A549 (cell line): Measurements from ENCODE around the gene FGF2. TPM values are rescaled to one million over a fixed set of nuclear protein-coding genes. Genes with fewer than 3 reads are reported as not detected.
A peak's percentile ranks its signal among the peaks of the same experiment; 100 is the strongest.

ENCODE experiments used
- ATAC-seq, 2 experiments: fragments of 200-7000 bp in 1 of 2; fragments of >200 bp in 1 of 2; cut with Nextera tagmentation in 1 of 2; cut with Tn5 transposase in 1 of 2; 3 replicates each; pipeline versions ENCODE4 v1.8.0 to v1.9.1; 2018 to 2020; ENCODE audit warnings: mild to moderate bottlenecking in 1 of 2, moderate library complexity in 1 of 2
- CTCF ChIA-PET: fragments of 300-600 bp; sonication (Branson Sonifier 250); formaldehyde crosslinking; extraction: SDS; loops from one replicate; lab custom pipeline; 2021; ENCODE audit warnings: antibody characterized with exemption, inconsistent platforms; lab: Yijun Ruan, JAX
- POLR2A ChIA-PET: fragments of 350-600 bp; formaldehyde crosslinking; extraction: SDS; loops from one replicate; lab custom pipeline; 2021; ENCODE audit warnings: antibody characterized with exemption, inconsistent platforms; lab: Yijun Ruan, JAX
- DNase-seq, 2 experiments: peaks; one replicate each; pipeline versions ENCODE4 v3.0.0 to v3.0.0-alpha.2; 2011 to 2016; ENCODE audit warnings: low read depth in 1 of 2, low spot score in 1 of 2
- FAIRE-seq: peaks from 2 replicates; lab custom pipeline; 2011; peaks lifted over from hg19 to GRCh38; lab: Jason Lieb, UNC
- H3K27ac ChIP-seq, 2 experiments: fragments of >200 bp; sonication (Bioruptor Twin); formaldehyde crosslinking; 3 replicates each; pipeline ENCODE4 v1.5.1; 2016 to 2017
- H3K4me1 ChIP-seq: fragments of >200 bp; sonication (Bioruptor Twin); formaldehyde crosslinking; 3 replicates; pipeline ENCODE4 v1.6.1; 2016
- H3K4me2 ChIP-seq: fragments of >200 bp; sonication (Bioruptor Twin); formaldehyde crosslinking; 3 replicates; pipeline ENCODE4 v1.6.1; 2016
- H3K4me3 ChIP-seq: fragments of >200 bp; sonication (Bioruptor Twin); formaldehyde crosslinking; 3 replicates; pipeline ENCODE4 v1.5.1; 2016
- H3K9me3 ChIP-seq: fragments of >200 bp; sonication (Bioruptor Twin); formaldehyde crosslinking; 3 replicates; pipeline ENCODE4 v1.6.1; 2016
- CBX2 ChIP-seq: fragments of 200-600 bp; sonication (generic); IDR thresholded peaks from 2 replicates; pipeline ENCODE4 v1.6.1; 2016; ENCODE audit warnings: low read depth, mild to moderate bottlenecking, borderline replicate concordance
- CEBPB ChIP-seq, 2 experiments: fragments of >200 bp in 1 of 2; sonication (Bioruptor Twin) in 1 of 2; formaldehyde crosslinking in 1 of 2; IDR thresholded peaks; 2 replicates each; pipeline ENCODE4 v1.6.1; 2012 to 2016
- EP300 ChIP-seq, 2 experiments: fragments of >200 bp; sonication (Bioruptor Twin); formaldehyde crosslinking; IDR thresholded peaks; 2 replicates in 1 of 2; 3 replicates in 1 of 2; pipeline ENCODE4 v1.6.1; 2016 to 2017
- ESRRA ChIP-seq: fragments of 150-350 bp; IDR thresholded peaks from 2 replicates; pipeline ENCODE4 v1.6.1; 2014; ENCODE audit warnings: mild to moderate bottlenecking, low read length, borderline replicate concordance
- FOSL2 ChIP-seq, 2 experiments: fragments of 450-650 bp in 1 of 2; fragments of >200 bp in 1 of 2; sonication (Bioruptor Twin) in 1 of 2; formaldehyde crosslinking; IDR thresholded peaks; 2 replicates each; pipeline versions ENCODE4 v1.5.0 to v1.6.1; 2016 to 2020; ENCODE audit warnings: mild to moderate bottlenecking in 1 of 2, moderate library complexity in 1 of 2
- GATA3 ChIP-seq: IDR thresholded peaks from 2 replicates; pipeline ENCODE4 v1.6.1; 2012; ENCODE audit warnings: borderline replicate concordance
- HDAC2 ChIP-seq: fragments of 200-600 bp; sonication (generic); IDR thresholded peaks from 2 replicates; pipeline ENCODE4 v1.6.1; 2016
- HOXB13 ChIP-seq: fragments of 250-450 bp; sonication (Bioruptor Pico); IDR thresholded peaks from 2 replicates; pipeline ENCODE4 v1.5.0; 2020; ENCODE audit warnings: low read depth, mild to moderate bottlenecking, moderate library complexity
- JUN ChIP-seq, 2 experiments: fragments of >200 bp; sonication (Bioruptor Twin); formaldehyde crosslinking; IDR thresholded peaks; 2 replicates in 1 of 2; 3 replicates in 1 of 2; pipeline ENCODE4 v1.6.1; 2016 to 2017
- JUNB ChIP-seq: fragments of >200 bp; sonication (Bioruptor Twin); formaldehyde crosslinking; IDR thresholded peaks from 2 replicates; pipeline ENCODE4 v1.6.1; 2016
- KDM5A ChIP-seq: fragments of 200-600 bp; sonication (generic); IDR thresholded peaks from 2 replicates; pipeline ENCODE4 v1.6.1; 2016; ENCODE audit warnings: antibody characterized with exemption, mild to moderate bottlenecking
- MAZ ChIP-seq: fragments of 150-350 bp; IDR thresholded peaks from 2 replicates; pipeline ENCODE4 v1.6.1; 2014; ENCODE audit warnings: antibody characterized with exemption, low read depth, low read length, borderline replicate concordance
- MYC ChIP-seq: IDR thresholded peaks from 2 replicates; pipeline ENCODE4 v1.6.1; 2012; ENCODE audit warnings: mild to moderate bottlenecking, inconsistent platforms, low read length, improper control_type of control experiment, borderline replicate concordance
- PBX3 ChIP-seq: IDR thresholded peaks from 2 replicates; pipeline ENCODE4 v1.6.1; 2012
- RARB ChIP-seq: fragments of 250-450 bp; sonication (Bioruptor Pico); IDR thresholded peaks from 2 replicates; pipeline ENCODE4 v1.8.0; 2021; ENCODE audit warnings: mild to moderate bottlenecking, moderate library complexity
- REST ChIP-seq: fragments of 200-600 bp; sonication (generic); IDR thresholded peaks from 2 replicates; pipeline ENCODE4 v1.6.1; 2016; ENCODE audit warnings: antibody characterized with exemption, mild to moderate bottlenecking, moderate library complexity
- SMC3 ChIP-seq: fragments of >200 bp; sonication (Bioruptor Twin); formaldehyde crosslinking; IDR thresholded peaks from 3 replicates; pipeline ENCODE4 v1.6.1; 2018; ENCODE audit warnings: inconsistent platforms
- TP53 ChIP-seq: fragments of 250-450 bp; sonication (Bioruptor Pico); IDR thresholded peaks from 2 replicates; pipeline ENCODE4 v1.5.0; 2021; ENCODE audit warnings: mild to moderate bottlenecking, moderate library complexity
- ZC3H11A ChIP-seq: fragments of 450-650 bp; IDR thresholded peaks from 2 replicates; pipeline ENCODE4 v1.6.1; 2014; ENCODE audit warnings: antibody characterized with exemption, mild to moderate bottlenecking
- ZNF302 ChIP-seq: fragments of 250-450 bp; sonication (Bioruptor Pico); IDR thresholded peaks from 2 replicates; pipeline ENCODE4 v1.9.0; 2021; ENCODE audit warnings: inconsistent platforms, mild to moderate bottlenecking, moderate library complexity
- ZSCAN20 ChIP-seq: fragments of 250-450 bp; sonication (Bioruptor Pico); IDR thresholded peaks from 2 replicates; pipeline ENCODE4 v1.8.0; 2022; ENCODE audit warnings: mild to moderate bottlenecking, moderate library complexity
- WGBS: methylation state at CpG from one replicate; pipeline ENCODE4 v1.1.6; 2017; ENCODE audit errors: missing lambda C conversion rate; 5-methylcytosine and 5-hydroxymethylcytosine counted together
- polyA plus RNA-seq, 4 experiments: library from polyadenylated mRNA; depleted of rRNA in 3 of 4; stranded (reverse); fragments of >200 nt; fragmentation: RNase III in 1 of 4; extraction: RNeasy Plus Mini Kit Qiagen cat#74134 plus additional on column Dnase treatment in 1 of 4; gene quantifications; 2 replicates in 3 of 4; 3 replicates in 1 of 4; pipeline ENCODE4 v1.2.3, GENCODE V29; 2011 to 2017
- TF ChIP-seq, protein P1 (sequence below): fragments of >200 bp; sonication (Bioruptor Twin); formaldehyde crosslinking; IDR thresholded peaks from 2 replicates; pipeline ENCODE4 v1.6.1; 2016

FGF2 gene
- polyA plus RNA-seq, 2 of the 4 experiments (the other 2 are of a cell fraction): 35.1 to 45.2 TPM

- no peak for TF ChIP-seq REST
- TF ChIP-seq GATA3: no peak
- no peak for TF ChIP-seq ZC3H11A
- TF ChIP-seq CBX2: no peak
- no peak for TF ChIP-seq KDM5A
- TF ChIP-seq FOSL2 (IDR thresholded peaks at IDR 0.05): no peak
- no peak for TF ChIP-seq FOSL2 (CRISPR knock-in tag; IDR thresholded peaks at IDR 0.05)
- TF ChIP-seq MYC: no peak
- no peak for TF ChIP-seq PBX3
- no peak for TF ChIP-seq RARB (CRISPR knock-in tag)
- no peak for TF ChIP-seq HDAC2
Measured at GRCh38 chr4:122833999-122834398, 7.4 kb downstream of the FGF2 start (continued).

DNA sequence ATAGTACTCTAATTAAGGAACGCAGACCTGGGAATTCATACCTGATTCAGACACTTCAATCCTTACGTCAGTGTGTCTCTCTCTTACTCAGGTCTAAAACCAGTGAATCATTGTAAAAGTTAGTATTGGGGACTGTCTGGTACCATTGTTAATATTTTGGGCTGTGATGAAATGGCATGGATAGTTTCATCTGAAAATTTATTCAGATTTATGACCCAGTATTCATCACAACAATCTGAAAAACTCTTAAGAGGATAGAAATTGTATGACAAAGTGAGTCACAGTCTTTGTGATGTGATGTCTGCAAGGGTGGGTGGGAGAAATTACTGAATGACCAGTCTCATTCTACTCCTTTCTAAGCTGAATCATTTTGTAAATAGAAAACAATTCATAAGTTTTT is 10.3 kb downstream of the FGF2 start:
- peaks cover 99% of the 10 kb centered on the region for H3K4me1 ChIP-seq
- H3K4me2 ChIP-seq: peak overlapping the region; percentile 89
- DNase-seq (peak in 1 of 2 experiments; percentile 61), ATAC-seq (peak; percentile 76 to 79; a peak in 5 of 6 replicates), FAIRE-seq (no peak)
- TF ChIP-seq, protein P1, sequence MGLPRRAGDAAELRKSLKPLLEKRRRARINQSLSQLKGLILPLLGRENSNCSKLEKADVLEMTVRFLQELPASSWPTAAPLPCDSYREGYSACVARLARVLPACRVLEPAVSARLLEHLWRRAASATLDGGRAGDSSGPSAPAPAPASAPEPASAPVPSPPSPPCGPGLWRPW: no peak
- TF ChIP-seq ZSCAN20 (CRISPR knock-in tag) (no peak), ESRRA (no peak), JUNB (peak; percentile 60), MAZ (no peak), TP53 (CRISPR knock-in tag) (no peak), JUN (IDR thresholded peaks at IDR 0.05) (0 out of 5 replicates have a peak, but pooled peaks of 1 of the 2 experiments have one; percentile 41), GATA3 (peak; percentile 32; the same call in 1 of the 2 replicates), EP300 (IDR thresholded peaks at IDR 0.05) (0 out of 5 replicates have a peak, but pooled peaks of 1 of the 2 experiments have one; percentile 16), FOSL2 (IDR thresholded peaks at IDR 0.05) (0 out of 2 replicates have a peak, but pooled peaks have one; percentile 37), FOSL2 (CRISPR knock-in tag; IDR thresholded peaks at IDR 0.05) (peak; percentile 67; the same call in 1 of the 2 replicates), ZNF302 (CRISPR knock-in tag) (no peak), HOXB13 (CRISPR knock-in tag) (no peak), SMC3 (no peak), CEBPB (IDR thresholded peaks at IDR 0.05) (0 out of 4 replicates have a peak, but pooled peaks of 1 of the 2 experiments have one; percentile 8)
- 12% methylated on average over 2 of the region's 2 CpGs for WGBS
- H3K27ac ChIP-seq: peak overlapping the region; percentile 67 to 80
- ChIA-PET POLR2A (no interaction called here), CTCF (interaction anchor here (1.2 to 2.3 kb wide), 5 partner anchors 8 to 79 kb away, joined by 3 to 9 read pairs (median 3); no protein-coding TSS in a partner anchor)
- no peak overlapping the region; the same call in 2 of the 3 replicates for H3K4me3 ChIP-seq
- no peaks in the 10 kb centered on the region for H3K9me3 ChIP-seq
